Measurements from ENCODE around the gene SLC23A2.

SLC23A2 gene

GRCh38 chr20:4810426-4811019 lies 190.8 kb downstream of the SLC23A2 start:
- no peak for DNase-seq

- DNase-seq, result no peak
Observed at GRCh38 chr20:4809707-4810106, 191.6 kb downstream of the SLC23A2 start.

GRCh38 chr20:4808872-4809271 lies 192.4 kb downstream of the SLC23A2 start:
- no peak for DNase-seq

GRCh38 chr20:4805663-4806449 lies 195.5 kb downstream of the SLC23A2 start:
- no peak for DNase-seq

GRCh38 chr20:4802527-4802926 lies 198.8 kb downstream of the SLC23A2 start:
- no peak for DNase-seq

Measured in KG1 (cell line).